MM.1S (cell line): ENCODE data around the gene FAM78B.

Source experiments
- CTCF ChIP-seq: fragments of 300-600 bp; sonication (generic); IDR thresholded peaks from 2 replicates; pipeline ENCODE4 v1.5.1; 2016; ENCODE audit warnings: antibody characterized with exemption, low read length, mixed read lengths
- EZH2 ChIP-seq: fragments of 300-600 bp; sonication (generic); optimal IDR thresholded peaks from 2 replicates; pipeline ENCODE3; 2017; ENCODE audit warnings: low read depth, mild to moderate bottlenecking, antibody characterized with exemption, low read length, mixed read lengths
- EZH2phosphoT487 ChIP-seq: fragments of 300-600 bp; sonication (generic); IDR thresholded peaks from 2 replicates; pipeline ENCODE4 v1.6.1; 2018; ENCODE audit warnings: antibody characterized with exemption, low read length

GRCh38 chr1:166190400-166190799, 23.6 kb upstream of the FAM78B start:
- TF ChIP-seq EZH2 (no peak), CTCF (no peak), EZH2phosphoT487 (no peak)
